ENCODE results near the gene SYCE3. TPM values are rescaled to one million over a fixed set of nuclear protein-coding genes. Genes with fewer than 3 reads are reported as not detected.

The SYCE3 gene
- total and polyA plus RNA-seq, 11 donors: not detected

DNA sequence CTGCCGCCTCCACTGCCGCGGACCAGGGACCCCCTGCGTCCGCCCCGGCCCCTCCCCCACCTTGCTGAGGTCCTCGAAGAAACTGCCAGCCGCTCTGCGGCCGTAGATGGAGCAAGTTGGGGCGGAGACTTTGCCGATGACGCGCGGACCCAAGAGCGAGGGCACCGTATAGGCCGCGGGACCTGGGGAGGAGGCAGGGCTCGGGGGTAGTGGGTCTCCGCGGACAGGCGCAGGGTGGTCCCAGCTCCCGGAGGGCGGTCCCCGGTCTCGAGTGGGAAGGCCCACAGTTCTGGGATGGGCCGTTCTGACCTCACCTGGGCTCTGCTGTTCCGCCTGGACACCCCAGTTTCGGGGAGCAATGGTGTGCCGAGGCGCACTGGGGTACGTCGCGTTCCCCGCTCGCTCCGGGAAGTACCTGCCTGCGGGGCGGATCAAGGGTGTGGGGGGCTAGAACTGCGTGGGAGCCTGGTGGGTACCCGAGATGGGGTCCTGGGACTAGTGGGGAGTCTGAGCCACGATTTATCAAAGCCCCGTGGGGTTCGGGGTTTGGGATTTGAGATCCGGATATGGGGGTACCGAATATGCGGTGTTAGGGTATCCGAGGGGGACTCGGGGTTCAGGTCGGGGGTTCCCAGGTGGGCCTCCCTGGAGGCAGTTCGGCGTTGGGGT lies 31.7 kb downstream of the SYCE3 start:
- peak overlapping the region; percentile 48 to 89 (median 72) for H3K4me3 ChIP-seq
- peak overlapping the region; percentile 78 to 98 (median 94) for H3K27ac ChIP-seq
- peaks cover 0 to 72% (median 31%) of the 10 kb centered on the region in 12 donors for H3K4me1 ChIP-seq
- peaks cover 0 to 61% (median 6%) of the 10 kb centered on the region in 9 donors for H3K27me3 ChIP-seq
- peak in 1 of 2 donors; percentile 55 for TF ChIP-seq POLR2A (IDR thresholded peaks at IDR 0.05)
- TF ChIP-seq, protein P1, sequence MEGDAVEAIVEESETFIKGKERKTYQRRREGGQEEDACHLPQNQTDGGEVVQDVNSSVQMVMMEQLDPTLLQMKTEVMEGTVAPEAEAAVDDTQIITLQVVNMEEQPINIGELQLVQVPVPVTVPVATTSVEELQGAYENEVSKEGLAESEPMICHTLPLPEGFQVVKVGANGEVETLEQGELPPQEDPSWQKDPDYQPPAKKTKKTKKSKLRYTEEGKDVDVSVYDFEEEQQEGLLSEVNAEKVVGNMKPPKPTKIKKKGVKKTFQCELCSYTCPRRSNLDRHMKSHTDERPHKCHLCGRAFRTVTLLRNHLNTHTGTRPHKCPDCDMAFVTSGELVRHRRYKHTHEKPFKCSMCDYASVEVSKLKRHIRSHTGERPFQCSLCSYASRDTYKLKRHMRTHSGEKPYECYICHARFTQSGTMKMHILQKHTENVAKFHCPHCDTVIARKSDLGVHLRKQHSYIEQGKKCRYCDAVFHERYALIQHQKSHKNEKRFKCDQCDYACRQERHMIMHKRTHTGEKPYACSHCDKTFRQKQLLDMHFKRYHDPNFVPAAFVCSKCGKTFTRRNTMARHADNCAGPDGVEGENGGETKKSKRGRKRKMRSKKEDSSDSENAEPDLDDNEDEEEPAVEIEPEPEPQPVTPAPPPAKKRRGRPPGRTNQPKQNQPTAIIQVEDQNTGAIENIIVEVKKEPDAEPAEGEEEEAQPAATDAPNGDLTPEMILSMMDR (IDR thresholded peaks at IDR 0.05): no peak
- ATAC-seq: peak; percentile 35 to 58 (median 50)
- no peaks in the 10 kb centered on the region for H3K9me3 ChIP-seq
- intact Hi-C loops (cut with DNase I): no loop called here
- WGBS, 4 donors: 3 to 6% (median 4%) methylated on average over 30 to 53 of the region's 53 CpGs
- DNase-seq: peak; percentile 84 to 94 (median 90)
- H3K36me3 ChIP-seq: peaks cover 0 to 17% (median 0%) of the 10 kb centered on the region in 9 donors

- TF ChIP-seq, protein P1 (IDR thresholded peaks at IDR 0.05): no peak
- no peak for TF ChIP-seq POLR2A (IDR thresholded peaks at IDR 0.05)
- WGBS, 4 donors: 0 to 4% (median 1%) methylated on average over 2 to 21 of the region's 21 CpGs
- peaks cover 0 to 68% (median 31%) of the 10 kb centered on the region in 12 donors for H3K4me1 ChIP-seq
- no peaks in the 10 kb centered on the region for H3K9me3 ChIP-seq
- peak overlapping the region; percentile 48 to 89 (median 72) for H3K4me3 ChIP-seq
- intact Hi-C loops (cut with DNase I): no loop called here
- peaks cover 0 to 17% (median 0%) of the 10 kb centered on the region in 9 donors for H3K36me3 ChIP-seq
- no peak for ATAC-seq
- peak overlapping the region; percentile 78 to 98 (median 94) for H3K27ac ChIP-seq
- no peak for DNase-seq
- peaks cover 0 to 59% (median 6%) of the 10 kb centered on the region in 9 donors for H3K27me3 ChIP-seq
These were observed 32.2 kb downstream of the SYCE3 start for GRCh38 chr22:50530580-50530876.

DNA sequence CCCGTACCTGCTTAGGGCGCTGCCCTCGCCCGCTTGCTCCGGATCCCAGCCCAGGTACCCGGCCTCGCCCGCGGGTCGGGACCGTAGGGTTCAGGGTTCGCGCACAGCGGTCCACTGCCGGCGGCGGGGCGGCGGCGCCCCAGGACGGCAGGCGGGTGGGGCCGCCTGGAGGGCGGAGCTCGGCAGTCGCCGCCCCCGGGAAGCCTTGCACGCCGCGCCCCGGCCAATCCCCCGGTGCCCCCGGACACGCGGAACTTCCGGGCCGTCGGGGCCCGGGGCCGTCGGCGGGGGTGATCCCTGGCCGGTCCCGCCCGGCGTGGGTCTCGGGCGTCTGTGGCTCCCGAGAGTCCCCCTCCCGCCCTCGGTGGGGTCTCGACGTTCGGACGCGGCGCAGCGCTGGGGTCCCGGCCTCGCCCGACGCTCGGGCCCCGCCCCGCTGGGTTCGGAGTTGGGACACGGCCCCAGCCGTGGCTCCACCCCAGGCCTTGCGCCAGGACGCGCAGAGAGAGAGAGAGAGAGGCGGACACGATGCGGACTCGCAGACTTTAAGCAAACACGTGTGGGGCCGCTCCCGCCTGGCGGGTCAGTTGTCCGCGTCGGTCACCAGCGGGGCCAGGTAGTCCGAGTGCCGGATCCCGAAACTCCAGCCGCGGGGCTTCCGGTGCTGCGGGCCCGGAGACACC lies 32.7 kb downstream of the SYCE3 start, which contains the start of gene TYMP:
TSS of gene TYMP (minus strand) at position 116 of the 683 bp plus-strand sequence. CDS start 303 bp downstream, outside the sequence.
- H3K4me1 ChIP-seq: peaks cover 0 to 65% (median 33%) of the 10 kb centered on the region in 12 donors
- H3K27ac ChIP-seq: peak within 1 kb of the TSS; percentile 78 to 98 (median 94)
- peak within 1 kb of the TSS; percentile 48 to 89 (median 72) for H3K4me3 ChIP-seq
- no peaks in the 10 kb centered on the region for H3K9me3 ChIP-seq
- intact Hi-C loops (cut with DNase I): loop anchor here in 3 of 10 donors (1.0 to 10.0 kb wide), 4 partner anchors 32 to 285 kb away; partner anchors contain the start of genes SYCE3 (in 1 of the 3) and TUBGCP6 (in 1 of the 3)
- TF ChIP-seq, protein P1 (IDR thresholded peaks at IDR 0.05): no peak
- TF ChIP-seq POLR2A (IDR thresholded peaks at IDR 0.05): peak in 1 of 2 donors; percentile 68
- WGBS, 4 donors: 0 to 2% (median 1%) methylated on average over 12 to 92 of the region's 92 CpGs
- H3K27me3 ChIP-seq: peaks cover 0 to 55% (median 6%) of the 10 kb centered on the region in 9 donors
- ATAC-seq (peak in 3 of 4 donors; percentile 36 to 47 (median 45)), DNase-seq (peak; percentile 84 to 94 (median 89))
- H3K36me3 ChIP-seq: peaks cover 0 to 19% (median 0%) of the 10 kb centered on the region in 9 donors
